ENCODE measurements around the gene DGKB. TPM values are rescaled to one million over a fixed set of nuclear protein-coding genes. Genes with fewer than 3 reads are reported as not detected.

The DGKB gene
- total and polyA plus RNA-seq, 12 donors = 0.07 to 5.8 (median 1.5) TPM; not detected in 3

DNA sequence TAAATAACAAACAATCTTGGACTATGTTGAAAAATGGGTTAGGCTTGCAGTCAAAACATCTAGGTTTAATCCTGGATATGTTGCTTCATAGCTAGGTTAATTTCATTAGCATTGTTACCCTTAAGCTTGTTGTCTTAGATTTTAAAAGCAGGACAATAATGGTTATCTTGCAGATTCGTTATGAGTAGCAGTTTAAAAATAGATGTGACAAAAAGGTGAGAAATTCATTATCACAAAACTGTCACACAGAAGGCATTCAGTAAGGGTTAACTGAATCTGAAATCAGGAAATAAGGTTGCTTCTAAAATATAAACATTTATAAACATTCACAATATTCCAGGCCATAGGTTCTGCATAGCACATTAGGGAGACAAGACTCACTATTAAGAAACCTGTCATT, 483.9 kb downstream of the DGKB start:
- 49 to 69% (median 57%) methylated on average over 1 of the region's 1 CpG for WGBS, 4 donors
- H3K4me1 ChIP-seq (replicated peaks in 1 of 2) = no peaks in the 10 kb centered on the region

GRCh38 chr7:14414274-14414986, 488.1 kb downstream of the DGKB start:
- Histone ChIP-seq H3K36me3 (replicated peaks in 1 of 2) (no peaks in the 10 kb centered on the region), H3K27ac (no peak overlapping the region), H3K27me3 (no peaks in the 10 kb centered on the region), H3K9me3 (replicated peaks in 1 of 3) (no peaks in the 10 kb centered on the region), H3K4me3 (no peak overlapping the region), H3K4me1 (replicated peaks in 1 of 2) (no peaks in the 10 kb centered on the region)
- TF ChIP-seq, protein P1, sequence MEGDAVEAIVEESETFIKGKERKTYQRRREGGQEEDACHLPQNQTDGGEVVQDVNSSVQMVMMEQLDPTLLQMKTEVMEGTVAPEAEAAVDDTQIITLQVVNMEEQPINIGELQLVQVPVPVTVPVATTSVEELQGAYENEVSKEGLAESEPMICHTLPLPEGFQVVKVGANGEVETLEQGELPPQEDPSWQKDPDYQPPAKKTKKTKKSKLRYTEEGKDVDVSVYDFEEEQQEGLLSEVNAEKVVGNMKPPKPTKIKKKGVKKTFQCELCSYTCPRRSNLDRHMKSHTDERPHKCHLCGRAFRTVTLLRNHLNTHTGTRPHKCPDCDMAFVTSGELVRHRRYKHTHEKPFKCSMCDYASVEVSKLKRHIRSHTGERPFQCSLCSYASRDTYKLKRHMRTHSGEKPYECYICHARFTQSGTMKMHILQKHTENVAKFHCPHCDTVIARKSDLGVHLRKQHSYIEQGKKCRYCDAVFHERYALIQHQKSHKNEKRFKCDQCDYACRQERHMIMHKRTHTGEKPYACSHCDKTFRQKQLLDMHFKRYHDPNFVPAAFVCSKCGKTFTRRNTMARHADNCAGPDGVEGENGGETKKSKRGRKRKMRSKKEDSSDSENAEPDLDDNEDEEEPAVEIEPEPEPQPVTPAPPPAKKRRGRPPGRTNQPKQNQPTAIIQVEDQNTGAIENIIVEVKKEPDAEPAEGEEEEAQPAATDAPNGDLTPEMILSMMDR (IDR thresholded peaks at IDR 0.05) = no peak
- TF ChIP-seq POLR2A (IDR thresholded peaks at IDR 0.05) = no peak
- intact Hi-C loops (cut with DNase I) = no loop called here
- WGBS, 4 donors = 60 to 77% (median 64%) methylated on average over 3 of the region's 3 CpGs
- no peak for DNase-seq

More for the DNA sequence above, 483.9 kb downstream of the DGKB start:
- no peaks in the 10 kb centered on the region for H3K36me3 ChIP-seq (replicated peaks in 1 of 2)
- no peak for DNase-seq
- no peak overlapping the region for H3K4me3 ChIP-seq
- intact Hi-C loops (cut with DNase I) = no loop called here
- H3K27me3 ChIP-seq = no peaks in the 10 kb centered on the region
- no peak overlapping the region for H3K27ac ChIP-seq
- no peaks in the 10 kb centered on the region for H3K9me3 ChIP-seq (replicated peaks in 1 of 3)
- no peak for TF ChIP-seq POLR2A (IDR thresholded peaks at IDR 0.05)

DNA sequence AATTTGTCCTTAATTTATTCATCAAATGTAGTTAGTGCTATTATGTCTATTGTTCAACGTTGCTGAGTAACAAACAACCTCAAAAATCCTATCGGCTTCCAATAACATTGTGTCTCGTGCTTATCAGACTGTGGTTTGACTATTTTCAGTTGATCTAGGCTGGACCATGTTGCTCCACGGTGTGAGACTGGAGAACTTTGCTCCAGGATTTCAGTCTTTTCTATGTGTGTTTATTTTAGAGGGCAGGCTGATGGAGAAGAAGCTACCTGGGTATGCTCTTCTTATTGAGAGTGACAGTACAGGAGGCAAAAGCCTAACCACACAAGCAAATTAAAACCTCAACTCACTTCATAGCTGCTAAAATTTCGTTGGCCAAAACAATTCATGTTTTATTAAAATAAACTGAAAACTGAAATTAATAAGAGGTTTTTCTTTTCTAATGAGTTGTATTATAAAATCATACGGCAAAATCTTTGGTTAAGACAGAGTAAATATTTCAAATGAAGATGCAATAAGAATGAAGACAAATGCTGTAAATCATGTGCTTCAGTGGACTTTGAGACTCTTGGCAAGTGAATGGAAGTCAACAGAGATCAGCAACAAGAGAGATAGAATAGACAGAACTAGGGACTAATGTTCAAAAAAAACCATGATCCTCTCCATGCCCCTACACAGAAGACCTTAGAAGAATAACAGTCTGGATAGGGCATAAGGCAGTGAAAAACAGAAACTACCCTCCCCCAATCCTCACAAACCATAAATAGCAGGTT, 495.1 kb downstream of the DGKB start:
- Histone ChIP-seq H3K9me3 (replicated peaks in 1 of 3) (no peaks in the 10 kb centered on the region), H3K4me1 (replicated peaks in 1 of 2) (no peaks in the 10 kb centered on the region), H3K36me3 (replicated peaks in 1 of 2) (no peaks in the 10 kb centered on the region), H3K4me3 (no peak overlapping the region), H3K27me3 (no peaks in the 10 kb centered on the region), H3K27ac (no peak overlapping the region)
- TF ChIP-seq, protein P1 (IDR thresholded peaks at IDR 0.05) = no peak
- TF ChIP-seq POLR2A (IDR thresholded peaks at IDR 0.05) = no peak
- WGBS, 4 donors = 62 to 69% (median 63%) methylated on average over 6 of the region's 6 CpGs
- intact Hi-C loops (cut with DNase I) = no loop called here
- no peak for DNase-seq

DNA sequence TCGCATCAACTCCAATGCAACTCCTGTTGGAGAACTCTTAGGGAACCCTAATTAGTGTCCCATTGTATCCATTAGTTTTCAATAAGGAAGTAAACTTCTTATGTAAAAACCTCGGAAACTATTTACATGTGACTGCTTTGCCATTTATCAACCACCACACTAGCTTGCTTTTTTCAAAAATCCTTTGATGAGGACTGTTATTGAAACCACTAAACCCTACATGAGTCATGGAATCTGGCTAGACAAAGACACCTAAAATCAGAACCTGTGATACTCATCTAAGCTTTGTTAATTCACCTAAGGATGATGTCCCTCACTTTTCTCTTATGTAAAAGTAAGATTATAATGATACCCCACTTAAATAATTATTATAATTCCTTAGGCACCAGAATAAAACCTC, 499.0 kb downstream of the DGKB start:
- intact Hi-C loops (cut with DNase I) = no loop called here
- no peak for TF ChIP-seq POLR2A (IDR thresholded peaks at IDR 0.05)
- TF ChIP-seq, protein P1 (IDR thresholded peaks at IDR 0.05) = no peak
- Histone ChIP-seq H3K4me3 (no peak overlapping the region), H3K9me3 (replicated peaks in 1 of 3) (no peaks in the 10 kb centered on the region), H3K27ac (no peak overlapping the region), H3K36me3 (replicated peaks in 1 of 2) (no peaks in the 10 kb centered on the region), H3K4me1 (replicated peaks in 1 of 2) (no peaks in the 10 kb centered on the region), H3K27me3 (no peaks in the 10 kb centered on the region)
- DNase-seq = no peak
- WGBS, 4 donors = 71 to 75% (median 74%) methylated on average over 2 of the region's 2 CpGs

All from adrenal gland (tissue), 12 donors.